ENCODE results near the gene CACUL1.

The CACUL1 gene

DNA sequence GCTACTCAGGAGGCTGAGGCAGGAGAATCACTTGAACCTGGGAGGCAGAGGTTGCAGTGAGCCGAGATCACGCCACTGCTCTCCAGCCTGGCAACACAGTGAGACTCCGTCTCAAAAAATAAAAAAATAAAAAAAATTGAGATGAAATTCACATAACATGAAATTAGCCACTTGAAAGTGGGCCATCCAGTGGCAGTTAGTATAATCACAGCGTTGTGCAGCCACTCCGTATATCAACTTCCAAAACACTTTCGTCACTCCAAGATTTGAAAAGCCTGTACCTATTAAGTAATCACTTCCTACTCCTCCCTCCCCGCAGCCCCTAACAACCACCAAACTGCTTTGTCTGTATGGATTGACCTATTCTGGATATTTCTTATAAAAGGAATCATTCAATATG, 20.7 kb upstream of the CACUL1 start:
- no peaks in the 10 kb centered on the region for H3K79me2 ChIP-seq (ENCODE audit: low read length)
- no peaks in the 10 kb centered on the region for H4K20me1 ChIP-seq (ENCODE audit: insufficient read depth, low read length)
- H3K27ac ChIP-seq (ENCODE audit: low read length), result no peak overlapping the region
- no peaks in the 10 kb centered on the region for H3K9me3 ChIP-seq (ENCODE audit: insufficient read depth, low read length)
- TF ChIP-seq, protein P1, sequence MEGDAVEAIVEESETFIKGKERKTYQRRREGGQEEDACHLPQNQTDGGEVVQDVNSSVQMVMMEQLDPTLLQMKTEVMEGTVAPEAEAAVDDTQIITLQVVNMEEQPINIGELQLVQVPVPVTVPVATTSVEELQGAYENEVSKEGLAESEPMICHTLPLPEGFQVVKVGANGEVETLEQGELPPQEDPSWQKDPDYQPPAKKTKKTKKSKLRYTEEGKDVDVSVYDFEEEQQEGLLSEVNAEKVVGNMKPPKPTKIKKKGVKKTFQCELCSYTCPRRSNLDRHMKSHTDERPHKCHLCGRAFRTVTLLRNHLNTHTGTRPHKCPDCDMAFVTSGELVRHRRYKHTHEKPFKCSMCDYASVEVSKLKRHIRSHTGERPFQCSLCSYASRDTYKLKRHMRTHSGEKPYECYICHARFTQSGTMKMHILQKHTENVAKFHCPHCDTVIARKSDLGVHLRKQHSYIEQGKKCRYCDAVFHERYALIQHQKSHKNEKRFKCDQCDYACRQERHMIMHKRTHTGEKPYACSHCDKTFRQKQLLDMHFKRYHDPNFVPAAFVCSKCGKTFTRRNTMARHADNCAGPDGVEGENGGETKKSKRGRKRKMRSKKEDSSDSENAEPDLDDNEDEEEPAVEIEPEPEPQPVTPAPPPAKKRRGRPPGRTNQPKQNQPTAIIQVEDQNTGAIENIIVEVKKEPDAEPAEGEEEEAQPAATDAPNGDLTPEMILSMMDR (IDR thresholded peaks at IDR 0.05; ENCODE audit: low read depth, low read length), result no peak
- TF ChIP-seq EZH2phosphoT487 (IDR thresholded peaks at IDR 0.05; ENCODE audit: low read depth), result no peak
- no peaks in the 10 kb centered on the region for H3K27me3 ChIP-seq (ENCODE audit: low read depth, low read length)
- no peak overlapping the region for H3K4me2 ChIP-seq (ENCODE audit: low read length)
- H3K9ac ChIP-seq (ENCODE audit: low read length), result no peak overlapping the region
- H3K36me3 ChIP-seq (replicated peaks; ENCODE audit: low read depth, low read length), result no peaks in the 10 kb centered on the region
- H3K4me1 ChIP-seq (ENCODE audit: low read length), result no peaks in the 10 kb centered on the region
- H2AFZ ChIP-seq (ENCODE audit: low read depth, low read length), result no peak overlapping the region
- H3K4me3 ChIP-seq (ENCODE audit: low read length), result no peak overlapping the region

DNA sequence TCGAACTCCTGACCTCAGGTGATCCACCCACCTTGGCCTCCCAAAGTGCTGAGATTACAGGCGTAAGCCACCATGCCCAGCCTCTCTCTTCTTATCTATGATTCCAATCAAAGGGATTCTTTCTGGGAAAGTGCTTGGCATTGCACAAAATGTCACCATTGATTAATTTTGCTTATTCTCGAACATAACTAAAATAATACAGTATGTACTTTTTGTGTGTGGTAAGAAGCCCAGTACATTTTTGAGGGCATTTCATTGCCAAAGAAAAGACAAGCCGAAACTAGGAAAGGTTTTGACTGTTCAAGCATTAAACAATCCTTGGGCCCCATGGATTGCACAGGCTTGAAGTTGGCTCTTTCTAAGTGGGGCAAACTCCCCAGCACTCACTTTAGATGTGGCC, 18.3 kb upstream of the CACUL1 start:
- H3K9ac ChIP-seq (ENCODE audit: low read length), result no peak overlapping the region
- TF ChIP-seq EZH2phosphoT487 (IDR thresholded peaks at IDR 0.05; ENCODE audit: low read depth), result no peak
- TF ChIP-seq, protein P1 (IDR thresholded peaks at IDR 0.05; ENCODE audit: low read depth, low read length), result no peak
- H3K4me1 ChIP-seq (ENCODE audit: low read length), result no peaks in the 10 kb centered on the region
- no peak overlapping the region for H2AFZ ChIP-seq (ENCODE audit: low read depth, low read length)
- H3K4me2 ChIP-seq (ENCODE audit: low read length), result no peak overlapping the region
- no peak overlapping the region for H3K4me3 ChIP-seq (ENCODE audit: low read length)
- no peaks in the 10 kb centered on the region for H3K27me3 ChIP-seq (ENCODE audit: low read depth, low read length)
- no peaks in the 10 kb centered on the region for H4K20me1 ChIP-seq (ENCODE audit: insufficient read depth, low read length)
- no peaks in the 10 kb centered on the region for H3K36me3 ChIP-seq (replicated peaks; ENCODE audit: low read depth, low read length)
- no peaks in the 10 kb centered on the region for H3K79me2 ChIP-seq (ENCODE audit: low read length)
- no peak overlapping the region for H3K27ac ChIP-seq (ENCODE audit: low read length)
- no peaks in the 10 kb centered on the region for H3K9me3 ChIP-seq (ENCODE audit: insufficient read depth, low read length)

DNA sequence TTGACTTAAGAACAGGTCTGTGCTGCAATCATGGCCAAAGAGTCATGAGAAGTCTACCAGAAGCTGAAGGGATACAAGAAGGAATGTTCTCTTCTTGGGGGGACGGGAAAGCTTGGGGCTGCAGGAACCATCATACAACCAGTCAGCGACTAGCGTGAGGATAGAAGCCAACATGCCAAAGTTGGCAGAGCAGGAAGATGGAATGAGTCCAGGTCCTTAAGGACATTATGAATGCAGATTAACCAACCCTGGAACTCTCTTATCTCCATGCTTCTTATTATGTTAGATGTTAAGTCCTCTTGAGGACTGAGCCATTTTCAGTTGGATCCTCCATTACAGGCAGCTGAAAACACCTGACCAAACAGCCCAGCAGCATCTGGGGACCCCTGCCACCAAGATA, 17.2 kb upstream of the CACUL1 start:
- Histone ChIP-seq H3K9ac (ENCODE audit: low read length) (no peak overlapping the region), H3K27ac (ENCODE audit: low read length) (no peak overlapping the region), H3K4me1 (ENCODE audit: low read length) (no peaks in the 10 kb centered on the region), H3K27me3 (ENCODE audit: low read depth, low read length) (no peaks in the 10 kb centered on the region), H3K36me3 (replicated peaks; ENCODE audit: low read depth, low read length) (no peaks in the 10 kb centered on the region), H3K4me2 (ENCODE audit: low read length) (no peak overlapping the region), H3K4me3 (ENCODE audit: low read length) (no peak overlapping the region), H4K20me1 (ENCODE audit: insufficient read depth, low read length) (no peaks in the 10 kb centered on the region), H3K9me3 (ENCODE audit: insufficient read depth, low read length) (no peaks in the 10 kb centered on the region), H3K79me2 (ENCODE audit: low read length) (no peaks in the 10 kb centered on the region), H2AFZ (ENCODE audit: low read depth, low read length) (no peak overlapping the region)
- TF ChIP-seq EZH2phosphoT487 (IDR thresholded peaks at IDR 0.05; ENCODE audit: low read depth), result no peak
- TF ChIP-seq, protein P1 (IDR thresholded peaks at IDR 0.05; ENCODE audit: low read depth, low read length), result no peak

DNA sequence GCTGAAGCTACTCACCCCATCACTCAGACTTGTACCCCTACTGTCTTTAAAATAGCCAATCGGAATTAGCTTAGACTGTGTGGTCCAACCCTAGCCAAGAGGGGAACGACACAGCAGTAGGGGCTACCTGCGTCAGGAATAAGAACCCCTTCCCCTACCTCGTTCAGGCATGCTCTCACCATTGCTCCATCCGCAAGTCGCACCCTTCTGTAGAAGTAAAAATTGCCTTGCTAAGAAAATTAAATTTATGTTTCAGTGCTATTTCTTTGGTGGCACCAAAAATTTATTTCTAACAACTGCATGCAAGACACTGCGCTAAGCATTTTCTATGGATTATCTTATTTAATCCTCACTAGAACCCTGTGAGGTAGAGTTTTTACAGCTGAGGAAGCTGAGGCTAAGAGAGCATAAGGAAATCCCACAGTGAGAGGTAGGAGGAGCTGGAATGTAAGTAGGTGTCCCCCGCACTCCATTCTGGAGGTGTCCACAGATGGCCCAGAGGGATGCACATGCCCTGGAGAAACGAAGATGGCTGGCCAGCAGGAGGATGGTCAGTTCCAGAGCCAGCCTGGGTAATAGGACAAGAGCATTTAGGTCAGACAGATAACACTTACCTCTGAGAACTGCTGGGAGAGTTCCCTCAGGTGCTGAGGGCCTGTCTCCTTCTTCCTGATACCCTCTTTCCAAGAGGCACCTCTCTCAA, 15.3 kb upstream of the CACUL1 start:
- no peaks in the 10 kb centered on the region for H3K27me3 ChIP-seq (ENCODE audit: low read depth, low read length)
- H3K4me1 ChIP-seq (ENCODE audit: low read length), result no peaks in the 10 kb centered on the region
- H2AFZ ChIP-seq (ENCODE audit: low read depth, low read length), result no peak overlapping the region
- no peak for TF ChIP-seq EZH2phosphoT487 (IDR thresholded peaks at IDR 0.05; ENCODE audit: low read depth)
- TF ChIP-seq, protein P1 (IDR thresholded peaks at IDR 0.05; ENCODE audit: low read depth, low read length), result no peak
- H3K4me2 ChIP-seq (ENCODE audit: low read length), result no peak overlapping the region
- H3K36me3 ChIP-seq (replicated peaks; ENCODE audit: low read depth, low read length), result no peaks in the 10 kb centered on the region
- H3K9me3 ChIP-seq (ENCODE audit: insufficient read depth, low read length), result no peaks in the 10 kb centered on the region
- no peak overlapping the region for H3K4me3 ChIP-seq (ENCODE audit: low read length)
- H3K9ac ChIP-seq (ENCODE audit: low read length), result no peak overlapping the region
- no peaks in the 10 kb centered on the region for H4K20me1 ChIP-seq (ENCODE audit: insufficient read depth, low read length)
- H3K79me2 ChIP-seq (ENCODE audit: low read length), result no peaks in the 10 kb centered on the region
- H3K27ac ChIP-seq (ENCODE audit: low read length), result no peak overlapping the region

Measured in OCI-LY3 (cell line).